GM13976 (cell line): Measurements from ENCODE around the gene GLT6D1.
"Not testable (repeated sequence)": the region's sequence is repeated elsewhere in the genome, so short reads cannot be mapped to it uniquely, and the experiment has no call there.

ENCODE experiments used
- DNase-seq: peaks from one replicate; pipeline ENCODE4 v3.0.0; 2012; ENCODE audit warnings: low spot score
- in situ Hi-C: fragments of 300-500 bp; cut with MboI; formaldehyde crosslinking; loops from one replicate; pipeline ENCODE4 v1.12.0; 2022; ENCODE audit warnings: low sequenced_read_pairs, mixed read lengths, inconsistent platforms; ENCODE audit not compliant: unreplicated experiment
- TF ChIP-seq, protein P1 (sequence below): IDR thresholded peaks from 2 replicates; pipeline ENCODE4 v1.5.1; 2012; ENCODE audit warnings: borderline replicate concordance, mild to moderate bottlenecking; ENCODE audit not compliant: insufficient read depth; ENCODE audit errors: extremely low read depth, missing control alignments, control extremely low read depth

The GLT6D1 gene

DNA sequence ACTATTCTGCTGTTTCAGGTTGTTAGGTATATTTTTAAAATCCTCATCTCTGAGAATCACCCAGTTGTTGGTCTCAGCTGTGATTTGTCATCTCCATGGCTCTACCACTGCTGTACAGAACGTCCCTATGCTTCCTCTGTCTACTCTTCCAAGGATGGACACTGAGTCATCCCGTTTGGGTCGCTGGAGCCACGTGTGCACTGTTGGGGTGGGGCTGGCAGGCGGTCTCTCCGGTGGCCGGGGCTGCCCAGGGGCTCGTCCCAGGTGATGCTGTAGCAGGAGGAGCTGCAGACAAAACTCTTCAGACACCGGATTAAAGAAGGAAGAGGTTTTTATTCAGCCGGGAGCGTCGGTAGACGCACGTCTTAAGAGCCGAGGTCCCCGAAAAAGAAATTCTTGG lies 40.7 kb upstream of the GLT6D1 start:
- TF ChIP-seq, protein P1, sequence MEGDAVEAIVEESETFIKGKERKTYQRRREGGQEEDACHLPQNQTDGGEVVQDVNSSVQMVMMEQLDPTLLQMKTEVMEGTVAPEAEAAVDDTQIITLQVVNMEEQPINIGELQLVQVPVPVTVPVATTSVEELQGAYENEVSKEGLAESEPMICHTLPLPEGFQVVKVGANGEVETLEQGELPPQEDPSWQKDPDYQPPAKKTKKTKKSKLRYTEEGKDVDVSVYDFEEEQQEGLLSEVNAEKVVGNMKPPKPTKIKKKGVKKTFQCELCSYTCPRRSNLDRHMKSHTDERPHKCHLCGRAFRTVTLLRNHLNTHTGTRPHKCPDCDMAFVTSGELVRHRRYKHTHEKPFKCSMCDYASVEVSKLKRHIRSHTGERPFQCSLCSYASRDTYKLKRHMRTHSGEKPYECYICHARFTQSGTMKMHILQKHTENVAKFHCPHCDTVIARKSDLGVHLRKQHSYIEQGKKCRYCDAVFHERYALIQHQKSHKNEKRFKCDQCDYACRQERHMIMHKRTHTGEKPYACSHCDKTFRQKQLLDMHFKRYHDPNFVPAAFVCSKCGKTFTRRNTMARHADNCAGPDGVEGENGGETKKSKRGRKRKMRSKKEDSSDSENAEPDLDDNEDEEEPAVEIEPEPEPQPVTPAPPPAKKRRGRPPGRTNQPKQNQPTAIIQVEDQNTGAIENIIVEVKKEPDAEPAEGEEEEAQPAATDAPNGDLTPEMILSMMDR: no peak
- no peak for DNase-seq
- in situ Hi-C loops: no loop called here

- DNase-seq: no peak
- in situ Hi-C loops: no loop called here
- TF ChIP-seq, protein P1: no peak
Observed at GRCh38 chr9:135678236-135679017, 39.1 kb upstream of the GLT6D1 start.

- no peak for DNase-seq
- in situ Hi-C loops: no loop called here
- TF ChIP-seq, protein P1: no peak
Observed at GRCh38 chr9:135677641-135678168, 38.4 kb upstream of the GLT6D1 start.

DNA sequence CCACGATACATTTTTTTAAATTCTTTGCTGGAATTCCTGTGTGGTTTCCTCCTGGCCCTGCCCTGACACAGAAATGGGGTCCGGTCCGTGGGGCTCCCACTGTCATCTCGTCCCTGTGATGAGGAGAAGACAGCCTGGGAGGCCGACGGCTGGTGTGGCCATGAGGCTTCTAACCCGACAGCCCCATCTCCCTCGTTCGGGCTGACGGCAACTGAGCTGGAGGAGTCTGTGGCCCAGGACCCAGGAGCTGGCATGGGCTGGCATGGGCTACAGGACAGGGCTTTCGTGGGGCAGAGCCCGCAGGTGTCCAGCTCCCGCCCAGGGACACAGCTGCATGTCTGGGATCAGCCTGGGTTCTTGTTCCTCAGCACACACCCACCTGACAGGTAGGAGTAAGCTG lies 37.6 kb upstream of the GLT6D1 start:
- TF ChIP-seq, protein P1: no peak
- no peak for DNase-seq
- in situ Hi-C loops: no loop called here

GRCh38 chr9:135674977-135675376 lies 35.6 kb upstream of the GLT6D1 start:
- TF ChIP-seq, protein P1: no peak
- in situ Hi-C loops: no loop called here
- no peak for DNase-seq

- in situ Hi-C loops: no loop called here
- TF ChIP-seq, protein P1: no peak
Observed at GRCh38 chr9:135673941-135674340, 34.6 kb upstream of the GLT6D1 start.

GRCh38 chr9:135672786-135673185 lies 33.4 kb upstream of the GLT6D1 start:
- in situ Hi-C loops, DNase-seq: not testable (repeated sequence)

More at GRCh38 chr9:135673941-135674340, 34.6 kb upstream of the GLT6D1 start:
- DNase-seq: no peak
